Endothelial cell (in vitro differentiated cells): ENCODE data around the gene SPIRE2. TPM values are rescaled to one million over a fixed set of nuclear protein-coding genes. Genes with fewer than 3 reads are reported as not detected.
"Not testable (repeated sequence)": the region's sequence is repeated elsewhere in the genome, so short reads cannot be mapped to it uniquely, and the experiment has no call there.

ENCODE experiments used
- DNase-seq: peaks from one replicate; pipeline ENCODE4 v3.0.0; 2021; ENCODE audit warnings: low spot score
- H3K27ac Mint-ChIP-seq: one replicate; pipeline ENCODE4 v1.8.0; 2021; ENCODE audit warnings: mixed read lengths, inconsistent platforms; ENCODE audit not compliant: unreplicated experiment
- H3K27me3 Mint-ChIP-seq: one replicate; pipeline ENCODE4 v1.8.0; 2021; ENCODE audit warnings: mild to moderate bottlenecking, moderate library complexity, mixed read lengths, inconsistent platforms; ENCODE audit not compliant: unreplicated experiment
- H3K36me3 Mint-ChIP-seq: one replicate; pipeline ENCODE4 v1.8.0; 2021; ENCODE audit warnings: mild to moderate bottlenecking, low read depth, mixed read lengths, inconsistent platforms; ENCODE audit not compliant: unreplicated experiment
- H3K4me1 Mint-ChIP-seq: one replicate; pipeline ENCODE4 v1.8.0; 2021; ENCODE audit warnings: mild to moderate bottlenecking, mixed read lengths, inconsistent platforms; ENCODE audit not compliant: unreplicated experiment
- H3K4me3 Mint-ChIP-seq: one replicate; pipeline ENCODE4 v1.8.0; 2021; ENCODE audit warnings: mild to moderate bottlenecking, mixed read lengths, inconsistent platforms; ENCODE audit not compliant: unreplicated experiment
- H3K9me3 Mint-ChIP-seq: one replicate; pipeline ENCODE4 v1.8.0; 2021; ENCODE audit warnings: mixed read lengths, inconsistent platforms; ENCODE audit not compliant: unreplicated experiment
- total RNA-seq: library from RNA; stranded (reverse); fragmentation: NEBNext Ultra II Directional; extraction: Animal tissue kit (Norgen Biotek cat#: 25700); gene quantifications from one replicate; pipeline ENCODE4 v1.2.1, GENCODE V29; 2021; ENCODE audit not compliant: unreplicated experiment
- TF ChIP-seq, protein P1 (sequence below): fragments of 200-600 bp; sonication (generic); IDR thresholded peaks from one replicate; pipeline ENCODE4 v1.5.0; 2021; ENCODE audit warnings: antibody characterized with exemption; ENCODE audit not compliant: unreplicated experiment

The SPIRE2 gene
- total RNA-seq, 1 donor from 2014 or later, result 7.9 TPM

DNA sequence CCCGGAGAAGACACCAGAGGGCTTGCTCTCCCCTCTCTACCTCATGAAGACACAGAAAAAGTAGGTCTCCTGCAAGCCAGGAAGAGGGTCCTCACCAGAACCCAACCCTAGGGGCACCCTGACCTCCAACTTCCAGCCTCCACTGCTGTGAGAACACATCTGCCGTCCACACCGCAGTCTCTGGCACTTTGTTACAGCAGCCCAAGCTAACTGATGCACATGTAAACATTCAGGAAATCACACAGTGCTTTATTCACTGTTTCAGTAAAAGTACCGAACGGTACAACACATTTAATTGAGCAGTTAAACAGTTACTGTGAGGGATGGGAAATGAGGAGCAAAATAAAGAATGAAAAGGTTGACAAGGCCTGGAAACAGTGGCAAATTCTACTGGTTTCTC lies 30.1 kb upstream of the SPIRE2 start:
- Mint-ChIP-seq H3K9me3 (no peaks in the 10 kb centered on the region), H3K4me3 (peak overlapping the region; percentile 51), H3K27ac (peak overlapping the region; percentile 9), H3K27me3 (peaks cover 4% of the 10 kb centered on the region), H3K4me1 (peaks cover 3% of the 10 kb centered on the region), H3K36me3 (peaks cover 18% of the 10 kb centered on the region)
- DNase-seq, result no peak
- TF ChIP-seq, protein P1, sequence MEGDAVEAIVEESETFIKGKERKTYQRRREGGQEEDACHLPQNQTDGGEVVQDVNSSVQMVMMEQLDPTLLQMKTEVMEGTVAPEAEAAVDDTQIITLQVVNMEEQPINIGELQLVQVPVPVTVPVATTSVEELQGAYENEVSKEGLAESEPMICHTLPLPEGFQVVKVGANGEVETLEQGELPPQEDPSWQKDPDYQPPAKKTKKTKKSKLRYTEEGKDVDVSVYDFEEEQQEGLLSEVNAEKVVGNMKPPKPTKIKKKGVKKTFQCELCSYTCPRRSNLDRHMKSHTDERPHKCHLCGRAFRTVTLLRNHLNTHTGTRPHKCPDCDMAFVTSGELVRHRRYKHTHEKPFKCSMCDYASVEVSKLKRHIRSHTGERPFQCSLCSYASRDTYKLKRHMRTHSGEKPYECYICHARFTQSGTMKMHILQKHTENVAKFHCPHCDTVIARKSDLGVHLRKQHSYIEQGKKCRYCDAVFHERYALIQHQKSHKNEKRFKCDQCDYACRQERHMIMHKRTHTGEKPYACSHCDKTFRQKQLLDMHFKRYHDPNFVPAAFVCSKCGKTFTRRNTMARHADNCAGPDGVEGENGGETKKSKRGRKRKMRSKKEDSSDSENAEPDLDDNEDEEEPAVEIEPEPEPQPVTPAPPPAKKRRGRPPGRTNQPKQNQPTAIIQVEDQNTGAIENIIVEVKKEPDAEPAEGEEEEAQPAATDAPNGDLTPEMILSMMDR, result no peak

DNA sequence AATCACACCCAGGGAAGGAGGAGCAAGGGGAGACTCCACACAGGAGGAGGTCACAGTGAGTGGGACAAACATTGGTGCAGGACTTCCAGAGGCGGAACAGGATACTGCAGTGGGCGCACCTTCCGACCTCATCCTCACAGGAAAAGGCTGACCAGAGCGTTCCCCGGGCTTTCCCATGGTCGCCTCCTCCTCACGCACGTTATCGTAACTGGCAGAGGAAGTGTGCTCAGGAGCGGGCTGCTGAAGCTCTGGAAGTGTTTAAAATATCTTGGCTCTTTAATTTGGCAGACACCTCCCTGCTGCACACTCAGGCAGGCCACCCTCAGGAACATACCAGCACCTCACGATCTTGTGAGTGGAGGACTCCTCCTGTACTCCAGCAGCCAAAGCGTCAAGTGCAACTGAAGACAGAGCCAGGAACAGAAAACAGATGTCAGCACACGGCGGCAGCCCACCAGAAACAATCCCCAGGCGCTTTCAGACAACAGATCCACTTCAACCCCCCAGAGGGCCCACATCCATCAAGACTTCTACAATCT lies 29.4 kb upstream of the SPIRE2 start:
- DNase-seq, result peak; percentile 29
- peaks cover 18% of the 10 kb centered on the region for H3K36me3 Mint-ChIP-seq
- no peaks in the 10 kb centered on the region for H3K9me3 Mint-ChIP-seq
- H3K4me3 Mint-ChIP-seq, result no peak overlapping the region
- TF ChIP-seq, protein P1, result no peak
- peaks cover 3% of the 10 kb centered on the region for H3K4me1 Mint-ChIP-seq
- peaks cover 4% of the 10 kb centered on the region for H3K27me3 Mint-ChIP-seq
- peak overlapping the region; percentile 54 for H3K27ac Mint-ChIP-seq

DNA sequence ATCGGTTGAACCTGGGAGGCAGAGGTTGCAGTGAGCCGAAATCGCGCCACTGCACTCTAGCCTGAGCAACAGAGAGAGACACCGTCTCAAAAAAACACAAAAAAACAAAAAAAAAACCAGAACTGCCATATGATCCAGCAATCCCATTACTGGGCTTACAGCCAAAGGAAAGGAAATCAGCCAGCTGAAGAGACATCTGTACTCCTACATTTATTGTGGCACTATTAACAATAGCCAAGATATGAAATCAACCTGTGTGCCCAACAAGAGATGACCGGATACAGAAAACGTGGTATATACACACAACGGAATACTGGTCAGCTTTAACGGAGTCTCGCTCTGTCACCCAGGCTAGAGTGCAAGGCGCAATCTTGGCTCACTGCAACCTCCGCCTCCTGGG lies 26.5 kb upstream of the SPIRE2 start:
- no peak overlapping the region for H3K27ac Mint-ChIP-seq
- TF ChIP-seq, protein P1, result no peak
- no peak for DNase-seq
- H3K36me3 Mint-ChIP-seq, result peaks cover 23% of the 10 kb centered on the region
- no peaks in the 10 kb centered on the region for H3K4me1 Mint-ChIP-seq
- H3K9me3 Mint-ChIP-seq, result no peaks in the 10 kb centered on the region
- H3K27me3 Mint-ChIP-seq, result peaks cover 1% of the 10 kb centered on the region
- no peak overlapping the region for H3K4me3 Mint-ChIP-seq

DNA sequence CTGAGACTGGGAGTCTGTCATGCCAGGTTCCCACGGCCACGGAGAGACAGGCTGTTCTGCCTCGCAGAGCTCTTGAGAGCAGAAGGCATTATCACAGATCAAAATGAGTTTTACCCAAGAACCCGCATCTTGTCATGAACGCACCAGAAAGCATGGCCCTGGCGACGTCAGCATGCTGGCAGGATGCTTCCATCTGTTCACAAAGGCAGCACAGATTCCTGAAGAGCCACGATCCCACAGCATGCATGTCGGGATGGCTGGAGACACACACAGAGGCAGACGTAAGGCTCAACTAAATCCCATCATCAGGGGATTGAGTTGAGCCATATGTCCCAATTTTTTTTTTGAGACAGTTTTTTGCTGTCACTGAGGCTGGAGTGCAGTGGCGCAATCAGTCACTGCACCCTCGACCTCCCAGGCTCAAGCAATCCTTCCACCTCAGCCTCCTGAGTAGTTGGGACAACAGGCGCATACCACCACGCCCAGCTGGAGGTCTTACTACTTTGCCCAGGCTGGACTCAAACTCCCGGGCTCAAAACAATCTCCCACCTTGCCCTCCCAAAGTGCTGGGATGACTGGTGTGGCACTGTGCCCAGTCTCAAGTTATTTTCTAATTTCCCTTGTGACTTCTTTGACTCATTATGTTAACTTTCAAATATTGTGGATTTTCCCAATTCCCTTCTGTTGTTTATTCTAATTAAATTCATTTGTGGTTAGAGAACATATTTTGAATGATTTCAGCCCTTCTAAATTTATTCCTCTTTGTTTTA lies 23.0 kb upstream of the SPIRE2 start:
- H3K9me3 Mint-ChIP-seq, result no peaks in the 10 kb centered on the region
- H3K4me3 Mint-ChIP-seq, result no peak overlapping the region
- H3K27ac Mint-ChIP-seq, result no peak overlapping the region
- TF ChIP-seq, protein P1, result no peak
- H3K36me3 Mint-ChIP-seq, result peaks cover 18% of the 10 kb centered on the region
- no peaks in the 10 kb centered on the region for H3K4me1 Mint-ChIP-seq
- H3K27me3 Mint-ChIP-seq, result peaks cover 1% of the 10 kb centered on the region
- DNase-seq, result no peak

DNA sequence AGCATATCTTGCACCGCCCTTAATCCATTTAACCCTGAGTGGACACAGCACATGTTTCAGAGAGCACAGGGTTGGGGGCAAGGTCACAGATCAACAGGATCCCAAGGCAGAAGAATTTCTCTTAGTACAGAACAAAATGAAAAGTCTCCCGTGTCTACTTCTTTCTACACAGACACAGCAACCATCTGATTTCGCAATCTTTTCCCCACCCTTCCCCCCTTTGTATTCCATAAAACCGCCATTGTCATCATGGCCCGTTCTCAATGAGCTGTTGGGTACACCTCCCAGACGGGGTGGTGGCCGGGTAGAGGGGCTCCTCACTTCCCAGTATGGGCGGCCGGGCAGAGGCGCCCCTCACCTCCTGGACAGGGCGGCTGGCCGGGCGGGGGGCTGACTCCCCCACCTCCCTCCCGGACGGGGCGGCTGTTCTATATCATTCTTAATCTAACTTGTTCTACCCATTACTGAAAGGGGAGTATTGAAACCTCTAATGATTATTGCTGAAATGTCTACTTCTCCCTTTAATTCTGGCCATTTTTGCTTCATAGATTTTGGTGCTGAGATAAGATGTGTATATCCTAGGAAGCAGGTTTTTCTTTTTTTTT lies 21.6 kb upstream of the SPIRE2 start:
- peaks cover 15% of the 10 kb centered on the region for H3K36me3 Mint-ChIP-seq
- H3K4me3 Mint-ChIP-seq, H3K27me3 Mint-ChIP-seq, H3K4me1 Mint-ChIP-seq, H3K27ac Mint-ChIP-seq, DNase-seq, H3K9me3 Mint-ChIP-seq: not testable (repeated sequence)
